Stimulated activated CD4-positive, alpha-beta T cell treated with anti-CD3 and anti-CD28 coated beads, Interleukin-4, amount 100 ng/mL, for 1 hour (primary cell): ENCODE measurements around the gene LGI2.

Source experiments
- DNase-seq: peaks from one replicate; pipeline ENCODE4 v3.0.0-alpha.2; 2020

LGI2 gene

GRCh38 chr4:24957886-24958285, 72.9 kb downstream of the LGI2 start:
- DNase-seq, result no peak

GRCh38 chr4:24956763-24957162, 74.0 kb downstream of the LGI2 start:
- DNase-seq, result no peak

DNA sequence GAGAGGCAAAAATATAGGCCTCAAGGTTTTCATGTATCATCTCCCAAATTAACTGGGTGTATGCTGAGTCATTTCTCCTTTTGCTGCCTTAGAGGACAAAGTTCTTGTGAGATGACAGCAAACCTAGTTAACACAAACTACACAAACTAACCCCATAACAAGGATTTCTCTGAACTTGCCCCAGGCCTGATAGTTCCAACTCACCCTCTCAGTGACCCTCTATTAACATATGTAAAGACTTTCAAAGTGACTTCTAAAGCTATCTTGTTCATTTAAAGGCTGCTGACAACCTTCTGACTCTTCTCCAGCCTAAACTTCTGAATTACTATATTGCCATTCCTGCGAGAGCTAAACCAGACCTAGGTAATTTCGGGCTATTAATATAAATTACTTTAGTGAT, 74.7 kb downstream of the LGI2 start:
- no peak for DNase-seq

- DNase-seq, result no peak
These were observed 78.1 kb downstream of the LGI2 start for GRCh38 chr4:24952667-24953066.

GRCh38 chr4:24949970-24950369, 80.8 kb downstream of the LGI2 start:
- DNase-seq, result no peak
